Measurements from ENCODE around the gene ASB7.

ASB7 gene

DNA sequence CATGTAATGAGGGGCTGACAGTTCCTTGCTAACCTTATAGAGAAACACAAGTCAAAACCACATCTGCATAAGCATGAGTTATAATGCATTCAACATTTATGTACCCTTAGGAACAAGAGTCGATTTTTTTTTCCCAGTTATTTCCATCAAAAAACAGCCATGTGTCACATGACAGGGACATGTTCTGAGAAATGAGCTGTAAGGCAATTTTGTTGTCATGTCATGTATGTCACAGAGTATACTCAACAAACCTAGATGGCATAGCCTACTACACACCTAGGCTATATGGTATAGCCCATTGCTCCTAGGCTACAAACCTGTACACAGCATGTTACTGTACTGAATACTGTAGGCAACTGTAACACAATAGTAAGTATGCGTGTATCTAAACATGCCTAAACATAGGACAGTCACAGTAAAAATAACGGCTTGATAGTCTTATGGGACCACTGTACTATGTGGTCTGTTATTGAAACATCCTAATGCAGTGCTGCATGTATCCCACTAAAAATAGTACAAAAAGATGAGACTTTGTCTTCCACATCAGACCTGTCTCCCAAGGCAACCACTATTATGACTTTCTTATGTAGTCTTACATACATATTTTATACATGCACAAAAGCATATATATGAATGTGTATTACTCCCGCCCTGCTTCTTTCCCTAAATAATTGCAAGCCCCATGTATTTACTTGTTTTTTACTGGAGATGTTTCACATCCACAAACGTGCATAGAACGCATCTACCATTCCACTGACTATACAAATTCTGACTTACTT lies 35.4 kb upstream of the ASB7 start:
- TF ChIP-seq, protein P1, sequence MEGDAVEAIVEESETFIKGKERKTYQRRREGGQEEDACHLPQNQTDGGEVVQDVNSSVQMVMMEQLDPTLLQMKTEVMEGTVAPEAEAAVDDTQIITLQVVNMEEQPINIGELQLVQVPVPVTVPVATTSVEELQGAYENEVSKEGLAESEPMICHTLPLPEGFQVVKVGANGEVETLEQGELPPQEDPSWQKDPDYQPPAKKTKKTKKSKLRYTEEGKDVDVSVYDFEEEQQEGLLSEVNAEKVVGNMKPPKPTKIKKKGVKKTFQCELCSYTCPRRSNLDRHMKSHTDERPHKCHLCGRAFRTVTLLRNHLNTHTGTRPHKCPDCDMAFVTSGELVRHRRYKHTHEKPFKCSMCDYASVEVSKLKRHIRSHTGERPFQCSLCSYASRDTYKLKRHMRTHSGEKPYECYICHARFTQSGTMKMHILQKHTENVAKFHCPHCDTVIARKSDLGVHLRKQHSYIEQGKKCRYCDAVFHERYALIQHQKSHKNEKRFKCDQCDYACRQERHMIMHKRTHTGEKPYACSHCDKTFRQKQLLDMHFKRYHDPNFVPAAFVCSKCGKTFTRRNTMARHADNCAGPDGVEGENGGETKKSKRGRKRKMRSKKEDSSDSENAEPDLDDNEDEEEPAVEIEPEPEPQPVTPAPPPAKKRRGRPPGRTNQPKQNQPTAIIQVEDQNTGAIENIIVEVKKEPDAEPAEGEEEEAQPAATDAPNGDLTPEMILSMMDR (IDR thresholded peaks at IDR 0.05; ENCODE audit: insufficient read depth, low read length, missing control alignments), result no peak
- CTCF ChIA-PET, result no interaction called here
- no peak for DNase-seq (ENCODE audit: low read depth, low spot score)
- no peak overlapping the region for H3K4me3 ChIP-seq (ENCODE audit: low read depth, low read length)
- POLR2A ChIA-PET, result interaction anchor here (0.6 kb wide), 1 partner anchor 761 kb away, joined by 3 read pairs; no protein-coding TSS in a partner anchor

DNA sequence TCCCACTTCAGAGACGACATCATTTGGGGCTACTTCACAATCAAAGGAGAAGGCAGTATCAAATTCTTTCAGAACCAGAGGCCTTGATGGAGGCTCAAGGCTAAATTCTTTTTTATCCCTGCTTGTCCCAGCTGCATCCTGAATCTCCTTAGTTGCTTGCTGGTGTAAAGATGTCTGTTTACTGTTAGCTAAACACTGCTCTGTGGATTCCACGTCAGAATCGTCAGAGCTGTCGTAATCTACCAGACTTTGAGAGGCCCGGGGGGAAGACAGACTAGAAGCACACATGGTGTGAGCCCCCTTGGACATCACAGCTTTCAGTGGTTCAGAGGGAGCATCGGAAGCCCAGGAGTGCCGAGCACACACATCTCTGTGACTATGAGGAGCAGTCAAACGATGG lies 33.0 kb upstream of the ASB7 start:
- no peak overlapping the region for H3K4me3 ChIP-seq (ENCODE audit: low read depth, low read length)
- POLR2A ChIA-PET, result no interaction called here
- TF ChIP-seq, protein P1 (IDR thresholded peaks at IDR 0.05; ENCODE audit: insufficient read depth, low read length, missing control alignments), result no peak
- CTCF ChIA-PET, result interaction anchor here (0.8 to 4.5 kb wide), 2 partner anchors 28 to 640 kb away, joined by 3 to 32 read pairs; no protein-coding TSS in a partner anchor
- no peak for DNase-seq (ENCODE audit: low read depth, low spot score)

DNA sequence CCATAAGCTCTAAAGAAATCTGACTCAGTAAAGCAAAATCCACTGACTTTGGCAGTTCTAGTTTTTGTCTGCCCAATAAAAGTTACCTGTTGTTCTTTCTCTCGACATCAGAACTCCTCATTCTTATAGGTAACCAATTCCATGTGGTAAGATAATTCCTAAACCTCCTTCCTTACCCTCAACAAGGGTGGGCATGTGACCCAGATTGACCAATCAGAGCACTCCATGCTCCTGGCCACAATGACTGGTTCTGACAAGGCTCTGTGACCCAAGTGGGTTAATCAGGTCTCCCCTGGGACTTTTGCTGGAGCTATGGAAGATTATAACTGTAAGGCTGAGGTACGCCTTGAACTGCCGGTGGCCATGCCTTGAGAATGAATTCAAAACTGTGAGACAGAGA lies 32.1 kb upstream of the ASB7 start:
- H3K4me3 ChIP-seq (ENCODE audit: low read depth, low read length), result no peak overlapping the region
- ChIA-PET POLR2A (no interaction called here), CTCF (interaction anchor here (0.8 to 5.8 kb wide), 3 partner anchors 16 to 641 kb away, joined by 3 to 32 read pairs (median 22); no protein-coding TSS in a partner anchor)
- no peak for DNase-seq (ENCODE audit: low read depth, low spot score)
- TF ChIP-seq, protein P1 (IDR thresholded peaks at IDR 0.05; ENCODE audit: insufficient read depth, low read length, missing control alignments), result no peak

DNA sequence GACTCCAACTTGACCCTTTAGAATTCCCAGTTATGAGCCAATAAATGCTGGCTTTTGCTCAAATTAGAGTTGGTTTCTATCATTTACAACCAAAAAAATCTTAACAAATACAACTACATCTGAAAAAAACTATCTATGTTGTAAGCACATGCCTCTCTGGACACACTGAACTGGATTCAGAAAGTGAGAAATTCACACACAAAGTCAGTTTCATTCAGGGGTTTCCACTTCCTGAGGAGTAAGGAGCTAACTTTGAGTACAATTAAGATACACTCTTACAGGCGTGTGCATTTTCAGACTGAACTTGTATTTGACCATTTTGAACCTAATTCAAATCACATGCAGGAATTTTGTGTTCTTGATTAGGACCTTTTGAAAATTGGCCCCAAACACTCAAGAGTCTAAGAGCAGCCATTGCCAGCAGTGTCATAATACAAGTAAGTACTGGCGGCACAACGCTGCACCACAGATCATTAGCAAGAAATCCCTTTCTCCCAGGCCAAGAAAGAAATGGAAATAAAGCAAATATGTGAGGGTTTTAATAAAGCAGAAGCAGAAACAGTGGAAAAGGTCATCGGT lies 31.6 kb upstream of the ASB7 start:
- TF ChIP-seq, protein P1 (IDR thresholded peaks at IDR 0.05; ENCODE audit: insufficient read depth, low read length, missing control alignments), result no peak
- ChIA-PET CTCF (interaction anchor here (1.0 to 5.8 kb wide), 3 partner anchors 16 to 642 kb away, joined by 3 to 32 read pairs (median 22); no protein-coding TSS in a partner anchor), POLR2A (no interaction called here)
- DNase-seq (ENCODE audit: low read depth, low spot score), result no peak
- H3K4me3 ChIP-seq (ENCODE audit: low read depth, low read length), result no peak overlapping the region

DNA sequence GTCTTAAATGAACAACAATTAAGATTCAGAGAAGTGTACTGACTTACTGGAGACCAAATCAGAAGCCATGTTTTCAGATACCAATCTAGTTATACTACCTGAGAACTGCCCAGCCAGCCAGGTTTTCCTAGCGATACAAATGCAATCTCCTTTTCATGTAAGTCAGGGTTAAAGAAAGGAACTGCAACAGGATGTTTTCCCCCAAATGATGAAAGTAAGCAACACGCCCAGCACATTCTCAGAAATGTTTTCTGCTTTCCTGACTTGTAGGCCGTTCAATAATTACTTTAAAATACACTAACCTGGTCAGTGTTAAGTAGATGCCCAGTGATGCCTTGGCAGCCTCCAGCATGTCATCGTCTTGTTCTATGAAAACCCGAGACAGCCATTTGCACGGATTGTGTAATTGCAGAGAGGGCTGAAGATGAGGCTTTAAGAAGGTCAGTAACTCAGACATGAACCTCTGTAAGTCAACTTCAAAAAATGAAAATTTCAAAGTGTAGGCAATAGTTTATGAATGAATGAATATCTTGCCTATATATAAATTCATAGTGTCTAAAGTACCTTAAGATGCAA lies 30.7 kb upstream of the ASB7 start:
- CTCF ChIA-PET, result interaction anchor here (1.0 to 5.8 kb wide), 12 partner anchors 8 to 1297 kb away, joined by 3 to 32 read pairs (median 6); no protein-coding TSS in a partner anchor

More for the DNA sequence above, 30.7 kb upstream of the ASB7 start:
- POLR2A ChIA-PET, result no interaction called here
- DNase-seq (ENCODE audit: low read depth, low spot score), result no peak
- TF ChIP-seq, protein P1 (IDR thresholded peaks at IDR 0.05; ENCODE audit: insufficient read depth, low read length, missing control alignments), result no peak
- H3K4me3 ChIP-seq (ENCODE audit: low read depth, low read length), result no peak overlapping the region
